ENCODE measurements around the gene CLTCL1. TPM values are rescaled to one million over a fixed set of nuclear protein-coding genes. Genes with fewer than 3 reads are reported as not detected.

CLTCL1 gene
- total and polyA plus RNA-seq, 12 donors: 13.0 to 62.8 (median 21.8) TPM

- TF ChIP-seq CTCF (IDR thresholded peaks at IDR 0.05): no peak
- no peak for TF ChIP-seq POLR2A (IDR thresholded peaks at IDR 0.05)
- Histone ChIP-seq H3K4me3 (no peak overlapping the region), H3K36me3 (replicated peaks in 1 of 2) (peaks cover 0 to 20% of the 10 kb centered on the region in 2 donors), H3K4me1 (replicated peaks in 1 of 2) (no peaks in the 10 kb centered on the region), H3K27ac (no peak overlapping the region), H3K9me3 (replicated peaks in 1 of 3) (no peaks in the 10 kb centered on the region), H3K27me3 (no peaks in the 10 kb centered on the region)
- intact Hi-C loops (cut with DNase I): no loop called here
- no peak for DNase-seq
- 78 to 87% (median 84%) methylated on average over 4 to 8 of the region's 8 CpGs for WGBS, 4 donors
Measured at GRCh38 chr22:19129871-19130270, 161.6 kb downstream of the CLTCL1 start.

Small RNAs within 50 kb of the gene (small RNA-seq; reads per million reads assigned to genes)
- gene AC000081.1 (0 reads per million in 2 donors), gene RF00398 (0 reads per million in 2 donors)

Other genes with a start within 250 kb of the CLTCL1 start
- gene DGCR2, start 169.3 kb downstream of the CLTCL1 start, total RNA-seq: 10 to 100 TPM; 30.6 to 70.1 (median 63.1) TPM
- gene DGCR2, start 169.3 kb downstream of the CLTCL1 start, polyA plus RNA-seq: 10 to 100 TPM; 24.3 to 34.6 (median 29.7) TPM
- gene TSSK2, start 160.4 kb downstream of the CLTCL1 start, total RNA-seq: under 1 TPM in 1 of 9 donors, not detected in 8; 0.06 TPM
- gene TSSK2, start 160.4 kb downstream of the CLTCL1 start, polyA plus RNA-seq: under 1 TPM in 1 of 3 donors, not detected in 2; 0.32 TPM
- 10 to 100 TPM; 12.1 to 20.4 (median 15.7) TPM for gene ESS2, start 147.1 kb downstream of the CLTCL1 start, total RNA-seq
- gene ESS2, start 147.1 kb downstream of the CLTCL1 start, polyA plus RNA-seq: 10 to 100 TPM in 2 of 3 donors, 1 to 10 TPM in 1; 4.2 to 36.4 (median 35.0) TPM
- gene GSC2, start 141.4 kb downstream of the CLTCL1 start, total RNA-seq: not detected
- gene GSC2, start 141.4 kb downstream of the CLTCL1 start, polyA plus RNA-seq: not detected
- gene SLC25A1, start 113.0 kb downstream of the CLTCL1 start, total RNA-seq: 100 to 1,000 TPM in 7 of 9 donors, 10 to 100 TPM in 2; 99.0 to 170 (median 130) TPM
- 10 to 100 TPM; 59.2 to 89.9 (median 71.1) TPM for gene SLC25A1, start 113.0 kb downstream of the CLTCL1 start, polyA plus RNA-seq
- gene HIRA, start 140.0 kb upstream of the CLTCL1 start, total RNA-seq: 10 to 100 TPM; 11.1 to 47.8 (median 22.0) TPM
- 10 to 100 TPM in 2 of 3 donors, 1 to 10 TPM in 1; 8.4 to 18.5 (median 11.2) TPM for gene HIRA, start 140.0 kb upstream of the CLTCL1 start, polyA plus RNA-seq
- 10 to 100 TPM; 22.4 to 65.9 (median 49.9) TPM for gene MRPL40, start 140.8 kb upstream of the CLTCL1 start, total RNA-seq
- gene MRPL40, start 140.8 kb upstream of the CLTCL1 start, polyA plus RNA-seq: 100 to 1,000 TPM in 1 of 3 donors, 10 to 100 TPM in 2; 73.6 to 132 (median 92.4) TPM
- 10 to 100 TPM; 27.0 to 72.5 (median 41.2) TPM for gene C22orf39, start 156.0 kb upstream of the CLTCL1 start, total RNA-seq
- 10 to 100 TPM; 39.6 to 49.6 (median 48.0) TPM for gene C22orf39, start 156.0 kb upstream of the CLTCL1 start, polyA plus RNA-seq
- gene UFD1, start 187.5 kb upstream of the CLTCL1 start, total RNA-seq: 10 to 100 TPM; 20.1 to 93.3 (median 45.5) TPM
- 100 to 1,000 TPM in 1 of 3 donors, 10 to 100 TPM in 2; 42.6 to 128 (median 67.6) TPM for gene UFD1, start 187.5 kb upstream of the CLTCL1 start, polyA plus RNA-seq
- 1 to 10 TPM in 5 of 9 donors, under 1 TPM in 3, not detected in 1; 0.87 to 7.7 (median 1.2) TPM for gene CDC45, start 188.2 kb upstream of the CLTCL1 start, total RNA-seq
- gene CDC45, start 188.2 kb upstream of the CLTCL1 start, polyA plus RNA-seq: 1 to 10 TPM in 2 of 3 donors, under 1 TPM in 1; 0.88 to 2.2 (median 2.0) TPM
- gene CLDN5, start 232.7 kb upstream of the CLTCL1 start, total RNA-seq: 10 to 100 TPM in 8 of 9 donors, 1 to 10 TPM in 1; 7.8 to 78.1 (median 29.2) TPM
- 100 to 1,000 TPM in 1 of 3 donors, 10 to 100 TPM in 1, under 1 TPM in 1; 0.40 to 122 (median 42.3) TPM for gene CLDN5, start 232.7 kb upstream of the CLTCL1 start, polyA plus RNA-seq